Measurements from ENCODE around the gene APOBEC2.

DNA sequence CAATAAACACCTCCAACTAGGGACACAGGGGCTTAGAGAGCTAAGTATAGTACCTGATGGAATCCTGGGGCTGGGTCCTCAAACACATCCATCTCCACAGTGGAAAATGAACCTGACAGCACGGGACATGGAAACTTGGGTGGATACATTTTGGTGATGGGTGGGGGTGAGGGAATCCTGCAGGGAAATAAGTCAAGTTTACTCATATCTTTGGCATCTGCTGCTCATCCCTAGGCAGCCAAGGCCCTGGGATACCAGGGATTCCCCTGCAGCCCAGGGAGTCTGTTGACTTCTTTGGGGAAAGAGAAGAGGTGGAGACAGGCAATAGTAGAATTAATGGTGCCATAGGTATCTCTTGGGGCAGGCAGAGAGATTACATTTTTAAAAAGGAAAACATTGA is 6.6 kb downstream of the APOBEC2 start:
- TF ChIP-seq POLR2A (IDR thresholded peaks at IDR 0.05) (no peak), CTCF (IDR thresholded peaks at IDR 0.05) (no peak)

Measured in stomach (tissue), 4 donors.